PC-9 (cell line): ENCODE results near the gene UGT1A1. TPM values are rescaled to one million over a fixed set of nuclear protein-coding genes. Genes with fewer than 3 reads are reported as not detected.
A peak's percentile ranks its signal among the peaks of the same experiment; 100 is the strongest.

Source experiments
- BruUV-seq: library from RNA; stranded (reverse); fragments of 400-500 nt; replicated peaks from 2 replicates; lab custom pipeline; 2021; lab: Mats Ljungman, UMichigan
- CTCF ChIA-PET: fragments of 300-600 bp; sonication (Branson Sonifier 250); formaldehyde crosslinking; loops from one replicate; lab custom pipeline; 2022; ENCODE audit warnings: antibody characterized with exemption; lab: Charles Lee
- POLR2A ChIA-PET: fragments of 300-600 bp; sonication (Branson Sonifier 250); formaldehyde crosslinking; loops from one replicate; lab custom pipeline; 2022; ENCODE audit warnings: antibody characterized with exemption; ENCODE audit not compliant: unreplicated experiment; lab: Charles Lee
- DNase-seq, 2 experiments: peaks; one replicate each; pipeline versions ENCODE4 v3.0.0 to v3.0.0-alpha.2; 2015 to 2022; ENCODE audit warnings: mixed read lengths in 1 of 2
- H2AFZ ChIP-seq: fragments of 200-600 bp; sonication (generic); 2 replicates; pipeline ENCODE4 v1.8.1; 2017; ENCODE audit warnings: antibody characterized with exemption
- H3F3A ChIP-seq: fragments of 200-600 bp; sonication (generic); 2 replicates; pipeline ENCODE4 v1.8.1; 2017; ENCODE audit warnings: antibody characterized with exemption, mild to moderate bottlenecking, low read depth; ENCODE audit not compliant: insufficient read depth
- H3K27ac ChIP-seq: fragments of 200-600 bp; sonication (generic); 2 replicates; pipeline ENCODE4 v1.6.1; 2016; ENCODE audit warnings: mixed run types
- H3K27me3 ChIP-seq: fragments of 200-600 bp; sonication (generic); 2 replicates; pipeline ENCODE4 v1.6.1; 2016; ENCODE audit warnings: low read depth, mixed run types; ENCODE audit not compliant: insufficient read depth
- H3K36me3 ChIP-seq: fragments of 200-600 bp; sonication (generic); 2 replicates; pipeline ENCODE4 v1.6.1; 2016; ENCODE audit warnings: low read depth, mixed run types
- H3K4me1 ChIP-seq: fragments of 200-600 bp; sonication (generic); replicated peaks from 2 replicates; pipeline ENCODE4 v1.6.1; 2016; ENCODE audit warnings: mixed run types; ENCODE audit not compliant: insufficient read depth
- H3K4me2 ChIP-seq: fragments of 200-600 bp; sonication (generic); 2 replicates; pipeline ENCODE4 v1.6.1; 2017; ENCODE audit warnings: mixed run types
- H3K4me3 ChIP-seq: fragments of 200-600 bp; sonication (generic); 2 replicates; pipeline ENCODE4 v1.6.1; 2016; ENCODE audit warnings: mixed run types
- H3K79me2 ChIP-seq: fragments of 200-600 bp; sonication (generic); 2 replicates; pipeline ENCODE4 v1.6.1; 2017; ENCODE audit warnings: low read depth, mixed run types
- H3K9me2 ChIP-seq: fragments of 200-600 bp; sonication (generic); 2 replicates; pipeline ENCODE4 v1.8.1; 2017; ENCODE audit warnings: mild to moderate bottlenecking; ENCODE audit not compliant: insufficient read depth
- H3K9me3 ChIP-seq: fragments of 200-600 bp; sonication (generic); 2 replicates; pipeline ENCODE4 v1.8.1; 2016; ENCODE audit warnings: low read depth; ENCODE audit not compliant: insufficient read depth
- H4K20me1 ChIP-seq: fragments of 200-600 bp; sonication (generic); 2 replicates; pipeline ENCODE4 v1.8.1; 2017; ENCODE audit not compliant: insufficient read depth
- EZH2 ChIP-seq: fragments of 200-600 bp; sonication (generic); IDR thresholded peaks from 2 replicates; pipeline ENCODE4 v1.8.0; 2017; ENCODE audit warnings: antibody characterized with exemption, low read depth
- intact Hi-C: fragments of 100-400 bp; cut with micrococcal nuclease; formaldehyde crosslinking; loops from one replicate; pipeline ENCODE4 v1.10.0; 2022; ENCODE audit not compliant: unreplicated experiment
- total RNA-seq: library from RNA; stranded (reverse); gene quantifications from 2 replicates; pipeline ENCODE4 v1.2.3, GENCODE V29; 2021
- TF ChIP-seq, protein P1 (sequence below): fragments of 200-600 bp; sonication (generic); conservative IDR thresholded peaks from 2 replicates; pipeline ENCODE4 v1.6.1; 2017; ENCODE audit warnings: mixed run types, antibody characterized with exemption, mild to moderate bottlenecking, moderate library complexity

The UGT1A1 gene
- total RNA-seq, 1 experiment from 2014 or later: 64.8 TPM

GRCh38 chr2:233807215-233807865 is 47.3 kb downstream of the UGT1A1 start:
- H3K27ac ChIP-seq: no peak overlapping the region
- H3F3A ChIP-seq: no peaks in the 10 kb centered on the region

GRCh38 chr2:233807966-233808935 is 48.2 kb downstream of the UGT1A1 start:
- TF ChIP-seq, protein P1, sequence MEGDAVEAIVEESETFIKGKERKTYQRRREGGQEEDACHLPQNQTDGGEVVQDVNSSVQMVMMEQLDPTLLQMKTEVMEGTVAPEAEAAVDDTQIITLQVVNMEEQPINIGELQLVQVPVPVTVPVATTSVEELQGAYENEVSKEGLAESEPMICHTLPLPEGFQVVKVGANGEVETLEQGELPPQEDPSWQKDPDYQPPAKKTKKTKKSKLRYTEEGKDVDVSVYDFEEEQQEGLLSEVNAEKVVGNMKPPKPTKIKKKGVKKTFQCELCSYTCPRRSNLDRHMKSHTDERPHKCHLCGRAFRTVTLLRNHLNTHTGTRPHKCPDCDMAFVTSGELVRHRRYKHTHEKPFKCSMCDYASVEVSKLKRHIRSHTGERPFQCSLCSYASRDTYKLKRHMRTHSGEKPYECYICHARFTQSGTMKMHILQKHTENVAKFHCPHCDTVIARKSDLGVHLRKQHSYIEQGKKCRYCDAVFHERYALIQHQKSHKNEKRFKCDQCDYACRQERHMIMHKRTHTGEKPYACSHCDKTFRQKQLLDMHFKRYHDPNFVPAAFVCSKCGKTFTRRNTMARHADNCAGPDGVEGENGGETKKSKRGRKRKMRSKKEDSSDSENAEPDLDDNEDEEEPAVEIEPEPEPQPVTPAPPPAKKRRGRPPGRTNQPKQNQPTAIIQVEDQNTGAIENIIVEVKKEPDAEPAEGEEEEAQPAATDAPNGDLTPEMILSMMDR: no peak
- no peak for TF ChIP-seq EZH2
- no TSS peak for BruUV-seq
- no peak overlapping the region for H3K4me3 ChIP-seq
- H3K79me2 ChIP-seq: no peaks in the 10 kb centered on the region
- H4K20me1 ChIP-seq: no peaks in the 10 kb centered on the region
- POLR2A ChIA-PET: interaction anchor here (0.5 kb wide), 1 partner anchor 885 kb away, joined by 6 read pairs; no protein-coding TSS in a partner anchor
- no peak overlapping the region for H2AFZ ChIP-seq
- DNase-seq: no peak
- no peaks in the 10 kb centered on the region for H3K4me1 ChIP-seq
- H3K9me2 ChIP-seq: no peaks in the 10 kb centered on the region
- no peak overlapping the region for H3K4me2 ChIP-seq
- no peaks in the 10 kb centered on the region for H3K9me3 ChIP-seq
- intact Hi-C loops: no loop called here
- no peaks in the 10 kb centered on the region for H3F3A ChIP-seq
- no peaks in the 10 kb centered on the region; the same call in 1 of the 2 replicates for H3K27me3 ChIP-seq
- no peaks in the 10 kb centered on the region for H3K36me3 ChIP-seq
- CTCF ChIA-PET: interaction anchor here (0.6 kb wide), 1 partner anchor 37 kb away, joined by 3 read pairs; no protein-coding TSS in a partner anchor
- no peak overlapping the region for H3K27ac ChIP-seq

More at GRCh38 chr2:233807215-233807865, 47.3 kb downstream of the UGT1A1 start:
- no TSS peak for BruUV-seq
- H4K20me1 ChIP-seq: no peaks in the 10 kb centered on the region
- H3K9me3 ChIP-seq: no peaks in the 10 kb centered on the region
- TF ChIP-seq, protein P1: peak; percentile 43; the same call in 1 of the 2 replicates
- TF ChIP-seq EZH2: no peak
- no peak overlapping the region for H2AFZ ChIP-seq
- ChIA-PET CTCF (interaction anchor here (0.6 kb wide), 1 partner anchor 38 kb away, joined by 3 read pairs; no protein-coding TSS in a partner anchor), POLR2A (no interaction called here)
- no peaks in the 10 kb centered on the region for H3K9me2 ChIP-seq
- no peaks in the 10 kb centered on the region for H3K36me3 ChIP-seq
- DNase-seq: no peak
- no peak overlapping the region for H3K4me3 ChIP-seq
- intact Hi-C loops: no loop called here
- no peaks in the 10 kb centered on the region for H3K4me1 ChIP-seq
- no peak overlapping the region for H3K4me2 ChIP-seq
- H3K79me2 ChIP-seq: no peaks in the 10 kb centered on the region
- no peaks in the 10 kb centered on the region; the same call in 1 of the 2 replicates for H3K27me3 ChIP-seq

DNA sequence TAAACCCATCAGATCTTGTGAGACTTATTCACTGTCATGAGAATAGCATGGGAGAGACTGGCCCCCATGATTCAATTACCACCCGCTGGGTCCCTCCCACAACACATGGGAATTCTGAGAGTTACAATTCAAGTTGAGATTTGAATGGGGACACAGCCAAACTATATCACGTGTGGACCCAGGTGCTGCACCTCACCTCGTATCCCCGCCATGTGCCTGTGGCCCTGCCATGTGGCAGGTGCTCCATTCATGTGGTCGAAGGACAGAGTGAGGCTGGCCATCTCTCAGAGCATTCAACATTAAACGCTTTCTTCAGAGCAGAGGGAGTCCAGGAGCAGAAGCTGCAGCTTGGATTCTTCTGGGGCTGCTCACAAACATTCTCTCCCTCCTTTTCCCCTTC is 50.3 kb downstream of the UGT1A1 start:
- no peaks in the 10 kb centered on the region for H3K4me1 ChIP-seq
- ChIA-PET CTCF (no interaction called here), POLR2A (no interaction called here)
- H3K27ac ChIP-seq: no peak overlapping the region
- H3K27me3 ChIP-seq: no peaks in the 10 kb centered on the region; the same call in 1 of the 2 replicates
- intact Hi-C loops: no loop called here
- H3K79me2 ChIP-seq: no peaks in the 10 kb centered on the region
- no peaks in the 10 kb centered on the region for H3K36me3 ChIP-seq
- no peak overlapping the region for H2AFZ ChIP-seq
- H3K4me2 ChIP-seq: no peak overlapping the region
- H3K4me3 ChIP-seq: no peak overlapping the region
- TF ChIP-seq, protein P1: no peak
- TF ChIP-seq EZH2: no peak
- BruUV-seq: no TSS peak
- no peaks in the 10 kb centered on the region for H4K20me1 ChIP-seq
- no peak for DNase-seq
- no peaks in the 10 kb centered on the region for H3K9me3 ChIP-seq
- no peaks in the 10 kb centered on the region for H3K9me2 ChIP-seq
- no peaks in the 10 kb centered on the region for H3F3A ChIP-seq
